ENCODE data around the gene CYP2W1.
"Not testable (repeated sequence)": the region's sequence is repeated elsewhere in the genome, so short reads cannot be mapped to it uniquely, and the experiment has no call there.

Gene CYP2W1

GRCh38 chr7:983004-983615, at the start of gene CYP2W1:
TSS of gene CYP2W1 (plus strand) at chr7:983181. CDS start at chr7:983212, 31 bp downstream.
- peak; percentile 81 for DNase-seq

GRCh38 chr7:934469-935163, 48.4 kb upstream of the CYP2W1 start:
- DNase-seq: no peak

- no peak for DNase-seq
These were observed 47.7 kb upstream of the CYP2W1 start for GRCh38 chr7:935164-935873.

GRCh38 chr7:935874-936385, 47.1 kb upstream of the CYP2W1 start:
- no peak for DNase-seq

GRCh38 chr7:936386-937054, 46.5 kb upstream of the CYP2W1 start:
- no peak for DNase-seq

GRCh38 chr7:937856-938484, 45.0 kb upstream of the CYP2W1 start:
- DNase-seq: no peak

- DNase-seq: no peak
These were observed 44.3 kb upstream of the CYP2W1 start for GRCh38 chr7:938546-939185.

GRCh38 chr7:939843-940242, 43.1 kb upstream of the CYP2W1 start:
- no peak for DNase-seq

GRCh38 chr7:940599-941408, 42.2 kb upstream of the CYP2W1 start:
- DNase-seq: no peak

- not testable (repeated sequence) for DNase-seq
These were observed 39.2 kb upstream of the CYP2W1 start for GRCh38 chr7:943793-944192.

GRCh38 chr7:944744-945143, 38.2 kb upstream of the CYP2W1 start:
- no peak for DNase-seq

- DNase-seq: no peak
These were observed 37.8 kb upstream of the CYP2W1 start for GRCh38 chr7:945147-945555.

GRCh38 chr7:945556-946255, 37.3 kb upstream of the CYP2W1 start:
- no peak for DNase-seq

- DNase-seq: no peak
These were observed 36.6 kb upstream of the CYP2W1 start for GRCh38 chr7:946256-946996.

GRCh38 chr7:947391-948210, 35.4 kb upstream of the CYP2W1 start:
- DNase-seq: no peak

GRCh38 chr7:949021-949934, 33.7 kb upstream of the CYP2W1 start:
- no peak for DNase-seq

GRCh38 chr7:951881-952547, 31.0 kb upstream of the CYP2W1 start:
- DNase-seq: no peak

Measured in NCI-H1694 treated with DMSO at 0.1 percent for 48 hours (cell line).